HL-60 (cell line): ENCODE results near the gene IFRD2.

ENCODE experiments used
- DNase-seq, 2 experiments: peaks; one replicate each; pipeline ENCODE4 v3.0.0-alpha.2; 2010 to 2020; ENCODE audit warnings: low read depth in 1 of 2, low spot score in 1 of 2
- H3K27ac ChIP-seq: fragments of 250-450 bp; sonication (Bioruptor Pico); replicated peaks from 2 replicates; pipeline ENCODE4 v1.5.1; 2020; ENCODE audit warnings: mild to moderate bottlenecking, moderate library complexity
- H3K27me3 ChIP-seq: fragments of 250-450 bp; sonication (Bioruptor Pico); 2 replicates; pipeline ENCODE4 v1.5.1; 2021; ENCODE audit warnings: mild to moderate bottlenecking, moderate library complexity; ENCODE audit not compliant: insufficient read depth, poor library complexity, severe bottlenecking
- H3K4me3 ChIP-seq: replicated peaks from 2 replicates; pipeline ENCODE4 v1.5.1; 2011; ENCODE audit warnings: mild to moderate bottlenecking, control low read depth, low read length; ENCODE audit not compliant: insufficient read depth
- CTCF ChIP-seq: IDR thresholded peaks from one replicate; pipeline ENCODE4 v1.5.1; 2011; ENCODE audit warnings: low read length, control low read depth, inconsistent platforms; ENCODE audit not compliant: insufficient read depth
- GABPA ChIP-seq: IDR thresholded peaks from 2 replicates; pipeline ENCODE4 v1.6.1; 2012; ENCODE audit warnings: low read depth
- POLR2AphosphoS5 ChIP-seq: IDR thresholded peaks from 2 replicates; pipeline ENCODE4 v1.6.1; 2012; ENCODE audit warnings: low read depth
- REST ChIP-seq: IDR thresholded peaks from 2 replicates; pipeline ENCODE4 v1.6.1; 2012; ENCODE audit warnings: low read depth; ENCODE audit not compliant: insufficient replicate concordance
- SPI1 ChIP-seq: IDR thresholded peaks from 2 replicates; pipeline ENCODE4 v1.6.1; 2012; ENCODE audit warnings: low read depth, mild to moderate bottlenecking, borderline replicate concordance

Gene IFRD2

GRCh38 chr3:50325497-50326181 is 33.4 kb upstream of the IFRD2 start:
- no peak for TF ChIP-seq POLR2AphosphoS5
- TF ChIP-seq GABPA, result no peak
- peak; percentile 88 for TF ChIP-seq SPI1
- no peak for TF ChIP-seq CTCF
- no peak for TF ChIP-seq REST
- Histone ChIP-seq H3K4me3 (no peak overlapping the region), H3K27ac (peak overlapping the region; percentile 50), H3K27me3 (no peaks in the 10 kb centered on the region)
- peak in 1 of 2 experiments; percentile 64 for DNase-seq

GRCh38 chr3:50325113-50325480 is 32.9 kb upstream of the IFRD2 start:
- Histone ChIP-seq H3K27me3 (no peaks in the 10 kb centered on the region), H3K4me3 (no peak overlapping the region), H3K27ac (peak overlapping the region; percentile 50)
- DNase-seq, result no peak
- TF ChIP-seq GABPA (no peak), POLR2AphosphoS5 (no peak), SPI1 (no peak), REST (no peak), CTCF (no peak)

- peak in 1 of 2 experiments; percentile 68 for DNase-seq
- no peaks in the 10 kb centered on the region for H3K27me3 ChIP-seq
- TF ChIP-seq GABPA (no peak), SPI1 (no peak), CTCF (peak; percentile 89), POLR2AphosphoS5 (no peak), REST (no peak)
Measured at GRCh38 chr3:50324351-50325112, 32.3 kb upstream of the IFRD2 start.

More at GRCh38 chr3:50324351-50325112, 32.3 kb upstream of the IFRD2 start:
- no peak overlapping the region for H3K4me3 ChIP-seq
- H3K27ac ChIP-seq, result peak overlapping the region; percentile 100
